Limb (tissue), 2 donors: ENCODE data around the gene NPY4R.
"Not testable (repeated sequence)": the region's sequence is repeated elsewhere in the genome, so short reads cannot be mapped to it uniquely, and the experiment has no call there.

Source experiments
- DNase-seq, 2 donors: peaks; one replicate each; pipeline ENCODE4 v3.0.0-alpha.2; 2016; ENCODE audit errors: extremely low spot score in 2 of 2

NPY4R gene

DNA sequence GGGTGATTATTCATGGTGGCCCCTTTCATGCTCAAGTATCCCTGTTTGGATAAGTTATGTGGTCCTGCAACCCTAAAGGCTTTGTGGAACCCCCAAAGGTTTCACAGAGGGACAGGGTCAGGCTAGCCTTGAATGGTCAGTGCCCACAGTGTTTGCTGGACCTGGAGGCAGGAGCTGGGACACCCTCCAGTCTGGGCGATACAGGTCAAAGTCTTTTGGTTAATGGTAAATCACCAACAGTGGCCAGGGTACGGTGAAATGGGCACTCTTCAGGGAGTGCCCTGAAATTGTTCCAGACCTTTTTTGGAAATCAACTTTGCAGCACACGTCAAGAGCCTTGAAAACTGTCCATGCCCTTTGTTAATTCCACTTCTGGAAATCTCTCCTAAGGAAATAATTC lies 8.7 kb downstream of the NPY4R start:
- DNase-seq = not testable (repeated sequence)

DNA sequence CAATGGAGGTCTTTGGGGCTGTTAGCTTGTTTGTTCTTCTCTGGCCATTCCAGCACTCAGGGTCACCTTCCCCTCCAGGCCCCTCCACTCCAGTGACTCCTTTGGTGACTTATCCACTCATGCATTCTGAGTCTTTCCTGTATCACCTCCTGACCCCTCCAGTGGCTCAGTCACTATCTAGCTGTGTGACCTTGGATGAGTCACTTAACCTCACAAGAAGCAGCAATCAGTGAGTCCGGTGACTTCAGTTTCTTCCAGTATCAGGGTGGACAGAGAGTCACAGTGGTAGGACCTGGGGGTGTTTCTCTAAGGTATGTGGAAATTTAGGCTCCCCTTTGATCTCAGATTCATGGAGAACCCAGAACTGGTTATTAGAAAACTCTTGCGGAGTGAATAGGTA lies 9.8 kb downstream of the NPY4R start:
- not testable (repeated sequence) for DNase-seq

DNA sequence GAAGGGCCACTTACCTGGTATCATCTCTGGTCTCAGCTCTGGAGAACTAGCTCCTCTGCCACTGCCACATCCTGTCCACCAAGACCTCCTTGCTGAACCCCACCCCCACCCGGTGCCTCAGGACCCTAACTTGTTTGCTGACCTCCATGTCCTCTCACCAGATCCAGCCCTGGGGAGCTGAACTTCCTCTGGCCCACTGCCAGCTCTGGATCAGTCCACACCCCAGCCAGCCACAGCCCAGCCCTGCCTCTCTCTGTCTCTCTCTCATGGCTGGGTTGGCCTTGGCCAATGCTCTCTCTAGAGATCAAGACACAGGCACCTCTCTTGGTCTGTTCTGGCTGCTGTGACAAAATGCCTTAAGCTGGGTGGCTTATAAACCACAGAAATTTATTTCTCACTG lies 14.4 kb downstream of the NPY4R start:
- not testable (repeated sequence) for DNase-seq

- DNase-seq = not testable (repeated sequence)
Measured at GRCh38 chr10:46450829-46451228, 14.9 kb downstream of the NPY4R start.

- DNase-seq = not testable (repeated sequence)
Measured at GRCh38 chr10:46447439-46447838, 18.3 kb downstream of the NPY4R start.

DNA sequence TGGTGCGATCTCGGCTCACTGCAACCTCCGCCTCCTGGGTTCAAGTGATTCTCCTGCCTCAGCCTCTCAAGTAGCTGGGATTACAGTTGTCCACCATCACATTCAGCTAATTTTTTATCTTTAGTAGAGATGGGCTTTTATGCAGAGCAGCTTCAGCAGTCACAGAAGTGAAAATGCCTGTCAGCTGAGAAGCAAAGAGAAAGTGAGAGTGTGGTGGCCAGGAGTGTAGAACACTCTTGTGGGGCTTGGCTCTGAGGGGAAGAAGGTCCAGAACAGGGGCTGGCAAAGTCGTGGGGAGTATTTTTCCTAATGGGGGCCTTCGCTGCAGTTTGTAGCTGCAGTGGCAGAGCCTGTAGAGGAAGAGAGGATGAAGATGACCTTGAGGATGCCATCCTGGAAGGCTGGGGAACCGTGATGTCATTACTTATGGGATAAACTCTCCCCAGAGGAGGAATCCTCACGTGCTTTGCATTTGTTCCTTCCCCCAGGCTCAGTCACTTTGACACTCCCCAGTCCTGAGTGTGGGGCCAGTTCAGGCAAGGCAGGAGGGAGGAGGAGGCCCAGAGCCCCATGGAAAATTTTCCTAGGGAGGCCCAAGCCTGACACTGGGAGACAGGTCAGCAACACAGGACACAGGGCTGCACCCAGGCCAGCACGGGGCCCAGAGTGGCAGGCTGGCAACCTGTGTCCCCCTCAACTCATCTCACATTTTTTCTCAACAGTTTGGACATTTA lies 20.2 kb downstream of the NPY4R start:
- not testable (repeated sequence) for DNase-seq

DNA sequence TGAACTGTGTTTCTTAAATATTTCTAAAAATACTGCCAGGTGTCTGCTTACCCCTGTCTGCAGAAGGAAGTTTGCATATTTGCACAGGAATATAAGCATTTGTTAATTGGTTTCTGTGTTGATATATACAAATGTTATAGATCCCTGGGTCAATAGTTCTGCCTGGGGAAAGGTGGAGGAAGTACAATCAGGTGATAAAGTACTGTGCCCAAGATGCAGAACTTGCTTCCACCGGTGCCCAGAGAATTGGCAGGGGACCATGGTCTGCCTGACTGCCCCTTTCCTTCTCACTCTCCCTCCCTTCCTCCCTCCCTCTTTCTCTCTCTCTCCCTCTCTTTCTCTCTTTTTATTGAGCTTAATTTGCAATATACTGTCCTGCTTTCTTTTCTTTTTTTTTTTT lies 22.3 kb downstream of the NPY4R start:
- not testable (repeated sequence) for DNase-seq

DNA sequence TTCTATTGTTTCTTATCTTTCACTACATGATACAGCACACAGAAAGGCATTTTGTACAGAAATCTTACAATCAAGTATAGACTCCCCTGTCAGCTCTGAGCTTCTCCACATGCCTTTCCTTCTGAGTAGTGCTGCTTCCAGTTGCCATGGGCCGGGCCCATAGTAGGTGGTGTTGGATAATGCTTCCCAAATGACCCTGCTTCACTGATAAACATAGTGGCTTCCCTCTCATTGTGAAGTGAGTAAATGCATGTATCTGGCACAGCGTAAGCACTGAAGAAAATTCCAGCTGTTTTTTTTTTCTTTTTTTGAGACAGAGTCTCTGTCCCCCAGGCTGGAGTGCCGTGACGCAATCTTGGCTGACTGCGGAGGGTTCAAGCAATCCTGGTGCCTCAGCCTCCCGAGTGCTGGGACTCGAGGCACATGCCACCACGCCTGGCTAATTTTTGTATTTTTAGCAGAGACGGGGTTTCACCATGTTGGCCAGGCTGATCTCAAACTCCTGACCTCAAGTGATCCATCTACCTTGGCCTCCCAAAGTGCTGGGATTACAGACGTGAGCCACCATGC lies 23.0 kb downstream of the NPY4R start:
- not testable (repeated sequence) for DNase-seq

GRCh38 chr10:46441837-46442278 lies 23.9 kb downstream of the NPY4R start:
- not testable (repeated sequence) for DNase-seq

DNA sequence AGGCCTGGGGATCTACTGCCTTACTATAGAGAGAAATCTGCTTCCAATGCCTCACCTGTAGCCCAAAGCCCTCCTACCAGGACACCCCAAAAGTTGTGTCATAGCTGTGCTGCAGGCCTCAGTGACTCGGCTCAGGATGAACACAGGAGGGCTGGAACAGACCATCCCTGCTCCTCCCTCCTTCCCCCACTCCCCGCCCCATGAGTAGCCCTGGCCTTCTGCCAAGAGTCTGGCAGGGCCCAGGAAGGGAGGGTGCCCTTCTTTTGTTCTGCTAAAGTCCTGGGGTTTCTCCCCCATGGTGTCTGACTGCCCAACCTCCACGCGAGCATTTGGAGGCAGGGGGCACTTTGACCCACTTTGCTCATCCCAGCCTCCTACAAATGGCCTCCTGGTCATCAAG lies 24.8 kb downstream of the NPY4R start:
- DNase-seq = not testable (repeated sequence)

- not testable (repeated sequence) for DNase-seq
Measured at GRCh38 chr10:46423550-46423949, 42.2 kb downstream of the NPY4R start.

DNA sequence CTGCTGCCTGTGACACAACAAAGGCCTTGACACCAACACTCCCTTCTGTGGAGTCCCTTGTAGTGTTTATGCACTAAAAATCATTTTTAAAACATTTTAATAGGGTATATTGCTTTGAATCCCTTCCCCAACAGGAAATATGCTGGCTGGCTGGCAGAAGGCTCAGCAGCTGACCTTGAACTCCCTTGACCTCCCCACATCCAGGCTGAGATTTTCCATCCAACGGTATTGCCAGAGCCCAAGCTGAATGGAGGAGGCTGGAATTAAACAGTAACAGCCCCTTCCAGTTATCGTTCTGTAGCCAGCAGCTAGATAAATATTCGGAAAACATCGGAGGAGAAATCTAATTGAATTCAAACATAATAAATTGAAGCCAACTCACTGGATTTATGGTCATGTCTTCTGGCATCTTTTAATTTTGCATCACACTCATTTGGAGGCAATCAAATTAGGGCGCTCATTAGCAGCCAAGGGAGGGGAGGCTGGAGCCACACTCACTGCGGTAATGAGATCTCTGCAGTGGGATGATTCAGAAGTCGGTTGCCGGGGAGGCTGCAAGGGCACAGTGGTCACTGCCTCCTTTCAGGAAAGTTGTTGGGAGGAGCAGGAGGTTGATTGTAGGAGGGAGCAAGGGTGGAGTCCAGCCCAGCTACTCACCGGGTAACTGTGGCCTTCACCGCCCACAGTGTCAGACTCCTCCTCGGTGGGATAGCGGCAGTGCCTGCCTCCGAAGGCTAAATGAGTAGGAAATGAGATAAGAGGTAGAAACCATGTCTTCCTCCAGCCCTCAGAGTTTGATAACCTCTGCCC lies 46.0 kb downstream of the NPY4R start:
- DNase-seq = not testable (repeated sequence)

DNA sequence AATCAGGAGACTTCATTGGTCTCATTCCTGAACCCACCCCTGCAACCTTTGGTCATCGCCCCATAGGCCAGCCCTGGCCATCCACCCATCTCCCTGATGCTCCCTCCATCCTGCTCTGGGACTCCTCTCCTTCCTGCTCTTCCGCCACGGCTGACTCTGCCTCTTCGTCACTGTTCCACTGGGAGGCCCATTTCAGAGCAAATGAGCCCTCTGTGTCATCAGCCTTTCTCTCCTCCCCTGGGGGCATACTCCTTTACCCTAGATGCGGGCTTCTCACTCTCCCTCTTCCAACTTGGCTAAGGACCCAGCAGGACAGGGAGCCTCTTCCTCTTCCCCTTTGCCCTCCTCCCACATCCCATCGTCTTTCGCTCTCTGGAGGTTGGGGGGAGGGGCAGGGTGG lies 47.5 kb downstream of the NPY4R start:
- DNase-seq = not testable (repeated sequence)

DNA sequence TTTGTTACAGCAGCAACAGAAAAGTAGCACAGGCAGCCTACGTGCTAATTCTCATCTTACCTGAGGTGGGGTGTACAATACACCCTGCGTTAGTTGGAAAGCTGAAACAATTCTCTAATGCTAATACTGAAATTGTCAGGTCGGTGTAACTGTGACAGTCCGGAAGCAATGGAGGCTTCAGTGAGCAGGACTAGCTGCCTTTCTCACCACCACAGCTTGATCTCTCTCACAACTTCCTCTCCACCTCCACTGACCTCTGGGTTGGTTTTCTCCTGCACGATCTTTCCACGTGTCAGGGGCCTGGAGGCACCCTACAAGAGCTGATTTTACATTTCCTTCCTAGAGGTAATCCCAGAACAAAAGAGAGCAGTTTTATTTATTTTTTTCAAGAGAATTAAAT lies 50.5 kb downstream of the NPY4R start:
- DNase-seq = not testable (repeated sequence)

GRCh38 chr10:46412665-46413064 lies 53.1 kb downstream of the NPY4R start:
- not testable (repeated sequence) for DNase-seq

DNA sequence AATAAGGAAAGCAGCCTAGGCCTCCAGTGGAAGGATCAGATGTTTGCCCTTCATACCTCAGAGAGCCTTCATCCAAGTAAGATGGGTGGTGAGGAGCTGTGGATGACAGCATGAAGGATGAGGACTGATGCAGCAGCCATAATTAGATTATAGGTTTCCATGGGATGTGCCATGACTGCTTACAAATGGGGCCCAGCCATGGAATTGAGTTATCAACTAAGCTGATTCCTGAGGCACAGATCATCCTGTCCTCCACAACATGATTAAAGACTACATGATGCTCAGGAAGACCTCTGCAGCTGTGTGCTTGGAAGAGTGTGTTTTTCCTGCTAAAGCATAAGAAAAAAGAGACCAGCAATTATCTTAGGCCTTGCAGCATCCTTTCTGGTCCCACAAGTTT lies 54.6 kb downstream of the NPY4R start:
- DNase-seq = not testable (repeated sequence)
